Spleen (tissue), 7 donors: ENCODE data around the gene LRRC3B.

Experiments
- POLR2A ChIP-seq, 3 donors: fragments of 450-650 bp; IDR thresholded peaks; one replicate each; pipeline ENCODE4 v1.5.1; 2017; ENCODE audit warnings: antibody characterized with exemption in 3 of 3, mild to moderate bottlenecking in 1 of 3
- POLR2AphosphoS5 ChIP-seq, 3 donors: sonication (generic); formaldehyde crosslinking; IDR thresholded peaks; one replicate each; pipeline ENCODE4 v1.5.1; 2017; ENCODE audit warnings: antibody characterized with exemption in 3 of 3
- TF ChIP-seq, protein P1 (sequence below), 11 experiments: fragments of 200-600 bp in 7 of 11; fragments of 450-650 bp in 4 of 11; sonication (generic) in 4 of 11; IDR thresholded peaks in 8 of 11; conservative IDR thresholded peaks in 3 of 11; 1 replicate in 7 of 11; 2 replicates in 4 of 11; pipeline versions ENCODE4 v1.4.0 to v1.8.0; 2016 to 2021; ENCODE audit warnings: antibody characterized with exemption in 11 of 11, inconsistent platforms in 4 of 11, mild to moderate bottlenecking in 1 of 11
- donor health status: DM: no; HTN: no; CAD: no; lungs with moderate emphysema.
- donor health status: DM: no; HTN: no; CAD: no.
- donor health status: DM: no; HTN: no; CAD: no.

DNA sequence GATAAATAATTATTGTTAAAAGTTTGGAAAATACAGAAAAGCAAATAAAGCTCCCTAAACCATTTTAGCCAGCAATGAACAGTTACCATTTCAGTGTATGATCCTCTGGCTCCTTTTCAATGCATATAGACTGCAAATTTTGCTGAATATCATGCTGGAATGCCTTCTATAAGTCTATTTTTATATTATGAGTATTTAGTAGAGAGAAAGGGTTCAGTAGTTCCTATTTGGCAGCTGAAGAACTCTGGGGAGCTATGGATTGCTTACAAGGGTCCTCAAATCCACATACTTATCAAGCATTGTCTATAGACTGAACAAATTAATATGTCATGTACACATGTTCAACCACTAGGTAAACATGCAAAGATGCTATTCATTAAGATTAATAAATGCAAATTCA is 46.1 kb downstream of the LRRC3B start:
- TF ChIP-seq, protein P1, sequence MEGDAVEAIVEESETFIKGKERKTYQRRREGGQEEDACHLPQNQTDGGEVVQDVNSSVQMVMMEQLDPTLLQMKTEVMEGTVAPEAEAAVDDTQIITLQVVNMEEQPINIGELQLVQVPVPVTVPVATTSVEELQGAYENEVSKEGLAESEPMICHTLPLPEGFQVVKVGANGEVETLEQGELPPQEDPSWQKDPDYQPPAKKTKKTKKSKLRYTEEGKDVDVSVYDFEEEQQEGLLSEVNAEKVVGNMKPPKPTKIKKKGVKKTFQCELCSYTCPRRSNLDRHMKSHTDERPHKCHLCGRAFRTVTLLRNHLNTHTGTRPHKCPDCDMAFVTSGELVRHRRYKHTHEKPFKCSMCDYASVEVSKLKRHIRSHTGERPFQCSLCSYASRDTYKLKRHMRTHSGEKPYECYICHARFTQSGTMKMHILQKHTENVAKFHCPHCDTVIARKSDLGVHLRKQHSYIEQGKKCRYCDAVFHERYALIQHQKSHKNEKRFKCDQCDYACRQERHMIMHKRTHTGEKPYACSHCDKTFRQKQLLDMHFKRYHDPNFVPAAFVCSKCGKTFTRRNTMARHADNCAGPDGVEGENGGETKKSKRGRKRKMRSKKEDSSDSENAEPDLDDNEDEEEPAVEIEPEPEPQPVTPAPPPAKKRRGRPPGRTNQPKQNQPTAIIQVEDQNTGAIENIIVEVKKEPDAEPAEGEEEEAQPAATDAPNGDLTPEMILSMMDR (IDR thresholded peaks at IDR 0.05 in 8 of 11, conservative IDR thresholded peaks at IDR 0.05 in 3 of 11): no peak
- TF ChIP-seq POLR2A (IDR thresholded peaks at IDR 0.05) (no peak), POLR2AphosphoS5 (IDR thresholded peaks at IDR 0.05) (no peak)
